GM12891 (cell line): Measurements from ENCODE around the gene MTHFS.

Experiments
- PAX5 ChIP-seq: IDR thresholded peaks from 2 replicates; pipeline ENCODE4 v1.6.1; 2011; ENCODE audit warnings: low read length, moderate library complexity, mild to moderate bottlenecking; ENCODE audit not compliant: insufficient read depth, severe bottlenecking
- POLR2A ChIP-seq: IDR thresholded peaks from 2 replicates; pipeline ENCODE4 v1.6.1; 2011; ENCODE audit warnings: low read depth, low read length, control low read depth
- POLR2AphosphoS5 ChIP-seq: IDR thresholded peaks from 2 replicates; pipeline ENCODE4 v1.6.1; 2011; ENCODE audit warnings: low read depth, low read length, control low read depth
- POU2F2 ChIP-seq: IDR thresholded peaks from 2 replicates; pipeline ENCODE4 v1.6.1; 2011; ENCODE audit warnings: low read depth, mild to moderate bottlenecking, control low read depth, low read length, moderate library complexity
- SPI1 ChIP-seq: IDR thresholded peaks from 2 replicates; pipeline ENCODE4 v1.6.1; 2011; ENCODE audit warnings: low read depth, low read length, control low read depth
- TAF1 ChIP-seq: IDR thresholded peaks from 2 replicates; pipeline ENCODE4 v1.6.1; 2011; ENCODE audit warnings: low read depth, low read length, control low read depth

- no peak for TF ChIP-seq POLR2A
- TF ChIP-seq POLR2AphosphoS5, result no peak
- TF ChIP-seq TAF1, result no peak
- TF ChIP-seq SPI1, result no peak
- no peak for TF ChIP-seq PAX5
- TF ChIP-seq POU2F2, result no peak
These were observed 85.1 kb downstream of the MTHFS start for GRCh38 chr15:79811406-79812405.
